Esophagus muscularis mucosa (tissue), 4 donors: ENCODE measurements around the gene EGLN2. TPM values are rescaled to one million over a fixed set of nuclear protein-coding genes. Genes with fewer than 3 reads are reported as not detected.
"Not testable (repeated sequence)": the region's sequence is repeated elsewhere in the genome, so short reads cannot be mapped to it uniquely, and the experiment has no call there.

ENCODE experiments used
- DNase-seq: peaks from one replicate; pipeline ENCODE4 v3.0.0-alpha.2; 2017; ENCODE audit errors: extremely low spot score
- H3K27ac ChIP-seq, 4 donors: fragments of 200-600 bp; sonication (generic); replicated peaks in 1 of 4; 1 replicate in 3 of 4; 2 replicates in 1 of 4; pipeline ENCODE4 v1.5.1; 2016 to 2019; ENCODE audit warnings: mild to moderate bottlenecking in 1 of 4
- H3K27me3 ChIP-seq, 4 donors: fragments of 200-600 bp; sonication (generic); one replicate each; pipeline versions ENCODE4 v1.5.1 to v1.6.0; 2016 to 2019
- H3K36me3 ChIP-seq, 4 donors: fragments of 200-600 bp; sonication (generic); one replicate each; pipeline ENCODE4 v1.5.1; 2016 to 2019
- H3K4me1 ChIP-seq, 4 donors: fragments of 200-600 bp; sonication (generic); one replicate each; pipeline ENCODE4 v1.5.1; 2016 to 2019
- H3K4me3 ChIP-seq, 4 donors: fragments of 200-600 bp; sonication (generic); 1 replicate in 2 of 4; 2 replicates in 2 of 4; pipeline ENCODE4 v1.5.1; 2016 to 2019; ENCODE audit warnings: mild to moderate bottlenecking in 4 of 4, moderate library complexity in 1 of 4
- H3K9me3 ChIP-seq, 4 donors: fragments of 200-600 bp; sonication (generic); 1 replicate in 3 of 4; 2 replicates in 1 of 4; pipeline ENCODE4 v1.5.1; 2016 to 2019
- EP300 ChIP-seq: sonication (generic); formaldehyde crosslinking; IDR thresholded peaks from one replicate; pipeline ENCODE4 v1.6.1; 2017; ENCODE audit warnings: antibody characterized with exemption
- POLR2A ChIP-seq: fragments of 450-650 bp; IDR thresholded peaks from one replicate; pipeline ENCODE4 v1.6.1; 2017; ENCODE audit warnings: antibody characterized with exemption, moderate library complexity, mild to moderate bottlenecking, low read depth
- POLR2AphosphoS5 ChIP-seq, 2 donors: sonication (generic); formaldehyde crosslinking; IDR thresholded peaks; one replicate each; pipeline ENCODE4 v1.6.1; 2017; ENCODE audit warnings: antibody characterized with exemption in 2 of 2
- WGBS: methylation state at CpG from one replicate; pipeline ENCODE4 v1.1.5; 2018; 5-methylcytosine and 5-hydroxymethylcytosine counted together
- intact Hi-C: fragments of 100-400 bp; cut with DNase I; formaldehyde crosslinking; loops from one replicate; pipeline ENCODE4 v1.15.1; 2023
- total RNA-seq, 4 donors: library from RNA; depleted of rRNA; stranded (reverse); fragments of >200 nt; gene quantifications; one replicate each; pipeline versions ENCODE4 v1.1.0 to v1.2.1, GENCODE V29; 2016
- TF ChIP-seq, protein P1 (sequence below), 3 experiments: fragments of 200-600 bp in 2 of 3; fragments of 450-650 bp in 1 of 3; sonication (generic) in 2 of 3; IDR thresholded peaks; one replicate each; pipeline ENCODE4 v1.5.1; 2017 to 2019; ENCODE audit warnings: antibody characterized with exemption in 3 of 3, mild to moderate bottlenecking in 2 of 3, moderate library complexity in 1 of 3

Gene EGLN2
- total RNA-seq, 4 donors from 2014 or later = 93.1 to 131 (median 101) TPM

DNA sequence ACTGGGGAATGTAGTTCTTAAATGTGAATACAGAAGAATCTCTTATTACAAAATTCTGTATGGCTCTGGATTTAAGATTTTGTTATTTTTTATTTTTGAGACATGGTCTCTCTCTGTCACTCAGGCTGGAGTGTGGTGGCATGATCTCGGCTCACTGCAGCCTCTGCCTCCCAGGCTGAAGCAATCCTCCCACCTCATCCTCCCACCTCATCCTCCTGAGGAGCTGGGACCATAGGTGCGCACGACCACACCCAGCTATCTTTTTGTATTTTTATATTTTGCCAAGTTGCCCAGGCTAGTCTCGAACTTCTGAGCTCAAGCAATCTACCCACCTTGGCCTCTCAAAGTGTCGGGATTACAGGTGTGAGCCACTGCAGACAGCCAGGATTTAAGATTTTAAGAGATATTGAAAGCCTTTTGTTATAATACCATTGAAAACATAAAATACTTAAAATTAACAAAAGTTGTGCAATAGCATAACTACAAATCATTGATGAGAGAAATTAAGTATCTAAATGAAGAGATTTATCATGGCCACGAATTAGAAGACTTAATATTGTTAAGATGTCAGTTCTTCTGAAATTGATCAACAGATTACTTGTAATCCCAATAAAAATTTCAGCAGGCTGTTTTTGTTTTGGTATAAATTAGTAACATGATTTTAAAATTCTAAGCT is 37.9 kb downstream of the EGLN2 start:
- no peaks in the 10 kb centered on the region for H3K36me3 ChIP-seq
- no peak for DNase-seq
- TF ChIP-seq POLR2AphosphoS5 (IDR thresholded peaks at IDR 0.05) (no peak), POLR2A (no peak), EP300 (no peak)
- TF ChIP-seq, protein P1, sequence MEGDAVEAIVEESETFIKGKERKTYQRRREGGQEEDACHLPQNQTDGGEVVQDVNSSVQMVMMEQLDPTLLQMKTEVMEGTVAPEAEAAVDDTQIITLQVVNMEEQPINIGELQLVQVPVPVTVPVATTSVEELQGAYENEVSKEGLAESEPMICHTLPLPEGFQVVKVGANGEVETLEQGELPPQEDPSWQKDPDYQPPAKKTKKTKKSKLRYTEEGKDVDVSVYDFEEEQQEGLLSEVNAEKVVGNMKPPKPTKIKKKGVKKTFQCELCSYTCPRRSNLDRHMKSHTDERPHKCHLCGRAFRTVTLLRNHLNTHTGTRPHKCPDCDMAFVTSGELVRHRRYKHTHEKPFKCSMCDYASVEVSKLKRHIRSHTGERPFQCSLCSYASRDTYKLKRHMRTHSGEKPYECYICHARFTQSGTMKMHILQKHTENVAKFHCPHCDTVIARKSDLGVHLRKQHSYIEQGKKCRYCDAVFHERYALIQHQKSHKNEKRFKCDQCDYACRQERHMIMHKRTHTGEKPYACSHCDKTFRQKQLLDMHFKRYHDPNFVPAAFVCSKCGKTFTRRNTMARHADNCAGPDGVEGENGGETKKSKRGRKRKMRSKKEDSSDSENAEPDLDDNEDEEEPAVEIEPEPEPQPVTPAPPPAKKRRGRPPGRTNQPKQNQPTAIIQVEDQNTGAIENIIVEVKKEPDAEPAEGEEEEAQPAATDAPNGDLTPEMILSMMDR (IDR thresholded peaks at IDR 0.05) = no peak
- H3K27me3 ChIP-seq = no peaks in the 10 kb centered on the region
- H3K9me3 ChIP-seq = no peaks in the 10 kb centered on the region
- no peak overlapping the region for H3K27ac ChIP-seq
- no peak overlapping the region for H3K4me3 ChIP-seq
- no peaks in the 10 kb centered on the region for H3K4me1 ChIP-seq
- 91% methylated on average over 6 of the region's 6 CpGs for WGBS
- intact Hi-C loops = no loop called here

DNA sequence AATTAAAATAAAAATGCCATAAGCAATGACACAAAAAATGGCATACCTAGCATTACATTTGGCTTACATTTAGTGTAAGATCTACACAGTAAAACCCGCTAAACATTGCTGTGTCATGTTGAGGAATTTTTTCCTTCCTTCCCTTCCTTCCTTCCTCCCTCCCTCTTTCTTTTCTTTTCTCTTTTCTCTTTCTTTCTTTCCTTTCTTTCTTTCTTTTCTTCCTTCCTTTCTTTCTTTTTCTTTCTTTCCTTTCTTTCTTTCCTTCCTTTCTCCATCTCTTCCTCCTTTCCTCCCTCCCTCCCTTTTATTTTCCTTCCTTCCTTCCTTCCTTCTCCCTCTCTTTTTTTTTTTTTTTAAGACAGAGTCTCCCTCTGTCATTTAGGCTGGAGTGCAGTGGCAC is 39.5 kb downstream of the EGLN2 start:
- intact Hi-C loops, H3K27me3 ChIP-seq, H3K4me1 ChIP-seq, H3K4me3 ChIP-seq, DNase-seq, H3K36me3 ChIP-seq, H3K27ac ChIP-seq, H3K9me3 ChIP-seq: not testable (repeated sequence)
- WGBS = 74% methylated on average over 1 of the region's 1 CpG

DNA sequence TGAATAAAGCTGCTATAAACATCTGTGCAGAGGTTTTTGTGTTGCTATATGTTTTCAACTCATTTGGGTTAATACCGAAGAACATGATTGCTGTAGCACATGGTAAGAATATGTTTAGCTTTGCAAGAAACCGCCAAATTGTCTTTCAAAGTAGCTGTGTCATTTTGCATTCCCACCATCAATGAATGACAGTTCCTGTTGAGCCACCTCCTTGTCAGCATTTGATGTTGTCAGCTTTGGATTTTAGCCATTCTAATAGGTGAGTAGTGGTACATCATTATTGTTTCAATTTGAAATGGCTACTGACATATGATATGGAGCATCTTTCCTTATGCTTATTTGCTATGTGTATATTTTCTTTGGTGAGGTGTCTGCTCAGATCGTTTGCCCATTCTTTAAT is 43.0 kb downstream of the EGLN2 start:
- intact Hi-C loops = not testable (repeated sequence)

DNA sequence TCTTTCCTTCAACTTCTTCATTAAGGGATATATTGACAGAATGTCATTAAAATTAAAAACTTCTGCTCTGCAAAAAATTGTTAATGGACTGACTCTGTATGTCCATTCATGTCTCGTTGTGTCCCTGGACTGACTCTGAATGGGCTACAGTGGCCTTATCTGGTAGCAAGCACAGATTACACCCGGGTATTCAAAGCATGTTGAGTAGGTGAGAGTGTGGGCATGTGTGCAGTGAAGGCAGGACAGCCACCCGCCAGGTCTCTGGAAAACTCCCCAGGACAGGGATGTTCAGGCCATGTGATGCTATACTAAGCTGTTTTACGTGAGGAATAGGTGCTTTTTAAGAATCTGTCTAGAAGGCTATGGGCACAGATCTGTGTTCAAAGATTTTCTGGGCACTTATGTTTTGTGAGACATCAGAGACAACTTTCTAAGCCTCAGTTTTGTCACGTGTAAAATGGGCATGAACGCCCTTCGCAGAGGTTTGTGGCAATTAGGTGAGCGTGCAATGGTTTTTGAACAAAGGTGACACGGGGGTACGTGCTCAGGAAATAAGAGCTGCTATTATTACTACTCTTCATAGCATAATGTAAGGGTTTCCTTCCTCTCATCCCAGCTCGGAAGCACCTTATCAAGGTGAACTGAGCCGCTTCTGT is 44.1 kb downstream of the EGLN2 start:
- H3K9me3 ChIP-seq, H3K27ac ChIP-seq, intact Hi-C loops, DNase-seq, H3K4me1 ChIP-seq, H3K36me3 ChIP-seq: not testable (repeated sequence)
- WGBS = 41% methylated on average over 9 of the region's 12 CpGs
- peaks cover 0 to 47% (median 0%) of the 10 kb centered on the region in 4 donors for H3K27me3 ChIP-seq
- peak overlapping the region in 2 of 4 donors; percentile 12 to 20 for H3K4me3 ChIP-seq

More for the DNA sequence above, 43.0 kb downstream of the EGLN2 start:
- H3K27ac ChIP-seq, H3K4me1 ChIP-seq, H3K4me3 ChIP-seq, H3K9me3 ChIP-seq, DNase-seq, H3K36me3 ChIP-seq: not testable (repeated sequence)
- 89% methylated on average over 3 of the region's 3 CpGs for WGBS
- H3K27me3 ChIP-seq = peaks cover 0 to 36% (median 0%) of the 10 kb centered on the region in 4 donors

DNA sequence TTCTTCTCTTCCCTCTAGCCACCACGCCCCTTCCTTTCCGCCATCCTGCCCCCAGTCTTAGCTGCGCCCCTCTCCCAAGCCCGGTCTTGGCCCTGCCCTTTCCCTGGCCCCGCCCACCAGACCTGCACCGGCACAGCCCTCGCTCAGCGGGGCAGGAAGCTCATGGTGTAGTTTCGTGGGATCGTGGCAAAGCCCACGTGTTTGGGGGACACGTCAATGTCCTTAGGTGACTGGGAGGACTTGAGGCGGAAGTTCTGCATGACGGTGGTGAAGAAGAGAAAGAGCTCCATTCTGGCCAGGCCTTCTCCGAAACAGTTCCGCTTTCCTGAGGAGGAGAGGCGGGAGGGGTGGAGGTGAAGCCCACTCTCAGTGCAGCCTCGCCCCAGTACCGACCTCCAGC is 44.7 kb downstream of the EGLN2 start:
- H3K27me3 ChIP-seq = peaks cover 0 to 52% (median 0%) of the 10 kb centered on the region in 4 donors
- 4% methylated on average over 14 of the region's 19 CpGs for WGBS
- DNase-seq, H3K27ac ChIP-seq, H3K9me3 ChIP-seq, intact Hi-C loops, H3K36me3 ChIP-seq: not testable (repeated sequence)
- H3K4me3 ChIP-seq = peak overlapping the region in 3 of 4 donors; percentile 12 to 20 (median 20)
- H3K4me1 ChIP-seq = peaks cover 0 to 11% (median 7%) of the 10 kb centered on the region in 4 donors

DNA sequence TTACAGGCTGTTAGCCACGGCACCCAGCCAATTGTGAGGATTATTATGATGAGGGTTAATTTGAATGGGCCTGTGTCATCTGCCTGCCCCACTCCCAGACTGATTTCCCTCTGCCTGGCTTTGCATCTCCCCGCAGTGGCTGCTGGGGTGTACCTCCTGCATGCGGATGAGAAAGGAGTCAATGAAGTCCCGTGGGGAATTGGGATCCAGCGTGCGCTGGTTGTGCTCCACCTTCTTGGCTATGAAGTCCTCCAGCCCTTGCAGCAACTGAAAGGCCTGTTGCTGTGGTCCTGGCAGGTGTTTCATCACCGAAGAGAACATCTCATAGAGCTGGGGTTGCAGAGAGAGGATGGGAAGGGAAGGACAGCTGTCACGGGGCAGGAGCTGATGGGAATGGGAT is 47.7 kb downstream of the EGLN2 start:
- WGBS = 80% methylated on average over 6 of the region's 8 CpGs
- not testable (repeated sequence) for H3K9me3 ChIP-seq
- peaks cover 0 to 66% (median 0%) of the 10 kb centered on the region in 4 donors for H3K27me3 ChIP-seq

DNA sequence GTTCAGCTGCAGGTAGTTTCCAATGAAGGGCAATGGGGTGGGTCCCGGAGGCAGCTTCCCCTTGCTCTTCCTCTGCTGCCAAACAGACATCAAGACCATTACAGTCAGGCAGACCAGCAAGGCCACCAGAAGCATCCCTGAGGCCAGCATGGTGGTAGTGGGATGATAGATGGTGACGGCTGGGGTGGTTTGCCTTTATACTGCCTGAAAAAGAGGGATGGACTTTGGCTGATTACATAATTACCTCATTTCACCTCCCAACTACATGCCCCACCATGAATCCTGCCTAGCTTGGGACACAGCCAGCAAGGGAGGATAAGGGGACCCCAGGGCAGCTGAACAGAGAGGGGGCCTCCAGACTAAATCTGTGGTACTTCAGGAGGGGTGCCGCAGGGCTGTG is 51.3 kb downstream of the EGLN2 start, which contains the start of gene CYP2A6:
Gene CYP2A6 (minus strand): TSS at position 171 of the 400 bp plus-strand sequence. CDS start 21 bp downstream, at position 150.
- H3K27me3 ChIP-seq = peaks cover 0 to 46% (median 0%) of the 10 kb centered on the region in 4 donors
- DNase-seq, H3K36me3 ChIP-seq, H3K9me3 ChIP-seq, H3K4me1 ChIP-seq, H3K4me3 ChIP-seq, intact Hi-C loops, H3K27ac ChIP-seq: not testable (repeated sequence)
- 88% methylated on average over 2 of the region's 3 CpGs for WGBS

More for the DNA sequence above, 47.7 kb downstream of the EGLN2 start:
- intact Hi-C loops, DNase-seq, H3K4me3 ChIP-seq, H3K27ac ChIP-seq, H3K36me3 ChIP-seq: not testable (repeated sequence)
- H3K4me1 ChIP-seq = peaks cover 0 to 11% (median 8%) of the 10 kb centered on the region in 4 donors

DNA sequence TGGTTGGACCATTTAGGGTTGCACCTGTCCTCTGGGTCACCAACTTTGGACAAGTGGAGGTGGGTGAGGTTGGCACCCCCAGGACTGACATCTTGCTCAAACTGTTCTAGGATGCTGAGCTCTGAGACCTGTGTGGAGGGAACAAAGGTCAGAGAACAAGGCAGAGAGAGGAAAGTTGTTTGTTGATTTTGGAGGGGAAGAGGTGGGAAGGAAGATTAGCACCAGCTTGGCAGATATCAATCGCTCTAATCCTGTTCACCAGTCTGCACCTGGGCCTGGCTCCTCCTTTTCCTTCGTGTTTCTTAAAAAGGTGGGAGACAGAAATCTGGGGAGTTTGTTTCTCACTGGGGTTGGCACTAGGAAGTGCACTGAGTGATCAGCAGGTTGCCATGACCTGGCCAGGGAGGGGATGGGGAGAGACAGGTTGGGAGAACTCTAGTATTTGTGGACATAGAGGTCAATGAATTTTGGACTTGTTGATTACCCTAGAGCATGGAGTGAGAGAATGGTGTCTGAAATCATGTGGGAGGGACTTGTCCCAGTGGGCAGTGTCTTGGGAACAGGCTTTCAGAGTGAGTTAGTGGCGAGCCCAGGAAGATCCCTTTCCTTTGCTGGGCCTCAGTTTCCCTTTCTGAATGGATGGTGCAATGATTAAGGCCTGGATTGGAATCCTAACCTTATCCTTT is 53.6 kb downstream of the EGLN2 start:
- H3K27me3 ChIP-seq = peaks cover 0 to 24% (median 0%) of the 10 kb centered on the region in 4 donors
- H3K36me3 ChIP-seq, H3K4me3 ChIP-seq, H3K27ac ChIP-seq, intact Hi-C loops, H3K9me3 ChIP-seq, H3K4me1 ChIP-seq, DNase-seq: not testable (repeated sequence)
- WGBS = 57% methylated on average over 2 of the region's 3 CpGs
